G401 (cell line): ENCODE data around the gene ATM. TPM values are rescaled to one million over a fixed set of nuclear protein-coding genes. Genes with fewer than 3 reads are reported as not detected.
"Not testable (repeated sequence)": the region's sequence is repeated elsewhere in the genome, so short reads cannot be mapped to it uniquely, and the experiment has no call there.

Experiments used
- DNase-seq: peaks from one replicate; pipeline ENCODE4 v3.0.0-alpha.2; 2015; ENCODE audit warnings: low spot score
- in situ Hi-C: cut with HindIII; loops from 2 replicates; pipeline ENCODE4 v1.10.0; 2016; ENCODE audit warnings: low sequenced_read_pairs, mixed read lengths
- total RNA-seq: library from RNA; depleted of rRNA; stranded (reverse); fragments of >200 nt; shearing (Covaris generic); gene quantifications from 2 replicates; pipeline ENCODE4 v1.2.3, GENCODE V29; 2014

Gene ATM
- total RNA-seq, 1 experiment from 2014 or later: 55.5 TPM

DNA sequence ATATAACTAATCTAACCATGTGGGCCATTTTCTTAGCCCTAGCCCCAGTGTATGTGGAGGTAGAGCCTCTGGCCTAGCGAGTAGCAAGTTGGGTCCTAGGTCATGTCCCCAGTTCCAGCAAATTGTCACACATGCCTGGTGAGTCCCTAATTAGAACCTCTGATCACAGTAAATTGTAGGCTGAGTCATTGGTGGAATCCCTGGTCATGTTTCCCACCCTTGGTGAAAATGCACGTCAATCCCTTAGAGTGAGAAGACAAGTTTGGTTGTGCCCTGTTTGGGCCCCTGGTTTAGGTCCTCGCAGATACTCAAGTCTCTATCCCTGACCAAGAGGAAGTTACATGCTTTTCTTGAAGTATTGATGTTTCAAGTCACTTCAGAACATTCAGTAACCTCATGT, 46.7 kb downstream of the ATM start:
- no peak for DNase-seq
- in situ Hi-C loops: no loop called here

DNA sequence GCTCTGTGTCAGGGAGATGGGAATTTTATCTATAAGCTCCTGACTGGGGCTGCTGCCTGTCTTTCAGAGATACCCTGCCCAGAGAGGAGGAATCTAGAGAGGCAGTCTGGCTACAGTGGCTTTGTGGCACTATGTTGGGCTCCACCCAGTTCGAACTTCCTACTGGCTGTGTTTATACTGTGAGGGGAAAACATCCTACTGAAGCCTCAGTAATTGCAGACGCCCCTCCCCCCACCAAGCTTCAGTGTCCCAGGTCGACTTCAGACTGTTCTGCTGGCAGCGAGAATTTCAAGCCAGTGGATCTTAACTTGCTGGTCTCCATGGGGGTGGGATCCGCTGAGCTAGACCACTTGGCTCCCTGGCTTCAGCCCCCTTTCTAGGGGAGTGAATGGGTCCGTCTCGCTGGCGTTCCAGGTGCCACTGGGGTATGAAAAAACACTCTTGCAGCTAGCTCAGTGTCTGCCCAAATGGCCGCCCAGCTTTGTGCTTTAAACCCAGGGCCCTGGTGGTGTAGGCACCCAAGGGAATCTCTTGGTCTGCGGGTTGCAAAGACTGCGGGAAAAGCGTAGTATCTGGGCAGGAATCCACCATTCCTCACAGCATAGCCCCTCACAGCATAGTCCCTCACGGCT, 54.2 kb downstream of the ATM start:
- not testable (repeated sequence) for DNase-seq

DNA sequence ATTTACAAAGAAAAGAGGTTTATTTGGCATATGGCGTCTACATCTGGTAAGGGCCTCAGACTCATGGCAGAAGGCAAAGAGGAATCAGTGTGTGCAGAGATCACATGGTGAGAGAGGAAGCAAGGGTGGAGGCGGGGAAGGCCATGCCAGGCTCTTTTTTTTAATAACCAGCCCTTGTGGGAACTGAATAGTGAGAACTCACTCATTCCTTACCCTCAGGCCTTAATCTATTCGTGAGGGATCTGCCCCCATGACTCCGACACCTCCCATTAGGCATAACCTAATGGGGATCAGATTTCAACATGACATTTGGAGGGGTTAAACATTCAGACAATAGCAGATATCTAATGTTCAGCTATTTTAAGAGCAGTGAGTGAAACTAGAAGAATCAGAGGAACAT, 55.7 kb downstream of the ATM start:
- peak; percentile 14 for DNase-seq
- in situ Hi-C loops: no loop called here

More for the DNA sequence above, 54.2 kb downstream of the ATM start:
- in situ Hi-C loops: not testable (repeated sequence)

DNA sequence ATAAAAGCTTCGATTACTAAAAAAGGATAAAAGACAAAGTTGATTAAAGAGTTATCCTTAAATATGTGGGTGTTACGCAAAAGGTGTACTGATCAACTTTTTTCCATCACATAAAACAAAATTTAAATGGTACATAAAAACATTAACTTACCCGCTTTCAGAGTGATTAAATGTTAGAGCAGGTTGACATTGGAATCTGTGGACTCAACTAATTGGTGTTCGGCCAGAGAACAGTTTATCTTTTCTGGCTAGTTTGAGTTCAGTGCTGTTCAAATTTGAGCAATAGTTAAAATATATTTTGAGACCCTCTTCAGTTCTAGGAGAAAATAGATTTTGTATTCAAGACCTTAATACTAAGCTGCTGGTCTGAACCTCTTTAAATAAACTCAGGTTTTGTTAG, 56.1 kb downstream of the ATM start:
- no peak for DNase-seq
- in situ Hi-C loops: no loop called here

DNA sequence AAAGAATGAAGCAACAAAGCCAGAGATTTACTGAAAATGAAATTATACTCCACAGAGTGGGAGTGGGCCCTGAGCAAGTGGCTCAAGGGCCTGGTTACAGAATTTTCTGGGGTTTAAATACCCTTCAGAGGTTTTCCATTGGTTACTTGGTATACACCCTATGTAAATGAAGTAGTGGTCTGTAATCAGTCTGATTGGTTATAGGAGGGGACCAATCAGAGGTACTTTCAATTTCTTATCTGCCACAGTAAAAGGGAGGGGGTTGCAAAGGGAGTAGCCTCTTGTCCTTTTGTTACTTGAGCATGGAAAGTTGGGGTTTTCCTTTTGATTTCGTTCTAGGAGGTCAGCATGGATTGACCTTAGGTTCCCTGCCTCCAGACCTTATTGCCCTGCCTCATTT, 63.5 kb downstream of the ATM start:
- no peak for DNase-seq
- in situ Hi-C loops: no loop called here

DNA sequence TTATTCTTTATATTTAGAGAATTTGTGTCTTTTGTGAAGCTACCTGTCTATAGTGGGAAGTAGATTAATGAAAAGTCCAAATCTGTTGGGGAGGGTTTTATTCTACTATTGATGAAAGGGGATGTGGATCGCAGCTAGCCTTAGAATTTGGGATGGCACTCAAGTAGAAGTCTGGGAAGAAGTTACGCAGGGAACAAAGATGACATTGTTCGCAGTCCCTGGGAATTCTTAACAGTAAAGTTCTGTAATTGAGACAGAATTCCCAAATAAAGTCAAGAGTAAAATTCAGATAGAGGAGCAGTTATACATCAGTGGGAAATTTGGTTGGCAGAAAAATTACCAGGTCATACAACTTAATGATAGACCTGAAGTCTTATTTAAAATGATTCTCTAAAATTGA, 64.1 kb downstream of the ATM start:
- DNase-seq: no peak
- in situ Hi-C loops: no loop called here

DNA sequence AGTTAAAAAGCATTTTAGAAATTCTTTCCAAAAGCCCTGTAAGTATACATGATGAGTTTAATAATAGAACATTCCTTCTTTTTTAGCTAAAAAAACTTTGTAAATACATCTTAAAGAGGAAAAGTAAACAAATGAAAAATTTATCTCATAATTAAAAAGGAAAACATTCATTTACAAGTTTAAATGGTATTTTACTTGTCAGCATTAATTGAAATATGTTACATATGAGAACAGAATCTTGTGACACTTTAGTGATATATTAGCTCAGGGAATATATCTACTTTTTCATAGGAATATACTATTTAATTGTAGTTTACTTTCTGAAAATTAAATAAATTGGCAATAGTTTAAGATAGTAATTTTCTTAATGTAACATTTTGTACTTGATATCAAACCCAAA, 66.2 kb downstream of the ATM start:
- in situ Hi-C loops, DNase-seq: not testable (repeated sequence)

DNA sequence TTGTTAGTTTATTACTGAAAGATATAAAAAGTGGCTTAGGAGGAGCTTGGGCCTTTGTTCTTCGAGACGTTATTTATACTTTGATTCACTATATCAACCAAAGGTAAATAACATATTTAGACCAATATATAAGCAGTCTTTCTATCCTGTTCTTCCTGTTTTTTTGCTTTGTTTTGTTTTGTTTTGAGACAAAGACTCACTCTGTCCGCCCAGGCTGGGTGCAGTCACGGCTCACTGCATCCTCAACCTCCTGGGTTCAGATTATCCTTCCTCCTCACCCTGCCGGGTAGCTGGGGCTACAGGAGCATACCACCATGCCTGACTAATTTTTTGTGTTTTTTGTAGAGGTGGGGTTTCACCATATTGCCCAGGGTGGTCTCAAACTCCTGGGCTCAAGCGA, 66.8 kb downstream of the ATM start:
- no peak for DNase-seq
- in situ Hi-C loops: no loop called here

DNA sequence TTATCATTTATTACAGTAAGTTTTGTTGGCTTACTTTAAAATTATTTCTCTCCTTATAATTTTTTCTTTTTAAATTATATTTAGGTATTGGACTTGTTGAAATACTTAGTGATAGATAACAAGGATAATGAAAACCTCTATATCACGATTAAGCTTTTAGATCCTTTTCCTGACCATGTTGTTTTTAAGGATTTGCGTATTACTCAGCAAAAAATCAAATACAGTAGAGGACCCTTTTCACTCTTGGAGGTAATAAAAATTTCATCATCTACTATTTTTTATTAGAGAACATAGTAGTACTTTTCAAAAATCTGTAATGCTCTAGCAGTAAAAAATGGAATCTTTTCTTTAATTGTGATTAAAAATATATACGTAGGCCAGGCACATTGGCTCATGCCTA, 70.4 kb downstream of the ATM start:
- in situ Hi-C loops: no loop called here
- no peak for DNase-seq

DNA sequence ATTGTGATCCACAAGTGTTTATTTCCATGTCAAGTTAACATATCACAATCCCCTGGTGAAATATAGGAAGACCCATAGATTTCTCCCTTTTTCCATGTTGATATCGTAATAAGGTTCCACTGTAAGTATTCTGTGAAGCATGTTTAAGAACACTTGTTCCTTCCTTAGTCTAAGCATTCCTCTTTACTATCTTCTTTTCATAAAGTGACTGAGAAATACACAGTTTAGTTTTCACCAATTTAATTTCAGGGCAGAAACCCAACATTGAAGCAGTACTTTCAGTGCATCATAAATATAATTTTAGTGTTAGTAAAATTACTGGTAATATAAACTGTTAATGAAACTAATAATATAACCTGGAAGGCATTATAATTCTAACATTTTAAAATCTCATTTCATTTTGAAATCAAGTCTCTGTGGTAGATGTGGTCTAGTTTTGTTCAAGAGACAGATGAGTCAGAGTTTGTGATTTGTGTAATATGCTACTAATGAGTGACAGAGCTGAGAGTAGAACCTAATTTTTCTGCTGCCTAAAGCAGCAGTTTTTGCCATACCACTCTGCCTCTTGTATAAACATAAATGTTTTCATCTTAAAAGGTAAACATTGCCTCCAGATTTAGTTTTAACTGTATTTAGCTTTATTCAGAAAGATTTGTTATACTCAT, 79.4 kb downstream of the ATM start:
- no peak for DNase-seq
- in situ Hi-C loops: no loop called here

DNA sequence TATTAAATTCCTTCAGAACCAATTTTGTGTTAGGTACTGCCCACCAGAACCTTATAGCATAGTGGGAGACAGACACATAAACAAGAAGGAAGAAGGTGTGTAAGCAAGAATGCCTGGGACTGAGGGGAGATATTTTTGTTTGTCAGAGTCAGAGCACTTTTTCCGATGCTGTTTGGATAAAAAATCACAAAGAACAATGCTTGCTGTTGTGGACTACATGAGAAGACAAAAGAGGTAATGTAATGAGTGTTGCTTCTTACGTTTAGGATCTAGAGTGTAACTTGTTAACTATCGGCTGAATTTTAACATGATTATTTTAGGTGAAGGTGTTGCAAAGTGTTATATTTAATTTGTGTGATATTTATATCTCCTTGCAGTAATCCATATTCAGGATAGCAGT, 84.9 kb downstream of the ATM start:
- in situ Hi-C loops: no loop called here
- DNase-seq: no peak

DNA sequence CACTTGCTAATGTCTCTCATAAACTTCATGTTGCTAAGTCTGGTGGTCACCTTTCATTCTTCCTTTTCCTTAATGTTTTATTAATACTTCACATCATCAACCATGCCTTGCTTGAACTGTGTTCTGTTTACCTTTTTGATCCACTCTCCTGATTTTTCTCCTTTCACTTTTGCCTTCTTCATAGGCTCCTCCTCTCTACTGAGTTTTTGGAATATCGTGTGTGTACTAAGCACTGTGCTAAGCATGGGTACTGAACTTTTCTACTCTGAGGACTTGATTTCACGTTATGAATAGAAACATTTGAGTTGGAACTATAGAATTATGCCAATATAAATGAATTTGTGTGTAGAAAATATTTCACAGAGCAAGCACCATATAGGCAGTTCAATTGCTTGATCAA, 90.6 kb downstream of the ATM start:
- DNase-seq: no peak
- in situ Hi-C loops: no loop called here

DNA sequence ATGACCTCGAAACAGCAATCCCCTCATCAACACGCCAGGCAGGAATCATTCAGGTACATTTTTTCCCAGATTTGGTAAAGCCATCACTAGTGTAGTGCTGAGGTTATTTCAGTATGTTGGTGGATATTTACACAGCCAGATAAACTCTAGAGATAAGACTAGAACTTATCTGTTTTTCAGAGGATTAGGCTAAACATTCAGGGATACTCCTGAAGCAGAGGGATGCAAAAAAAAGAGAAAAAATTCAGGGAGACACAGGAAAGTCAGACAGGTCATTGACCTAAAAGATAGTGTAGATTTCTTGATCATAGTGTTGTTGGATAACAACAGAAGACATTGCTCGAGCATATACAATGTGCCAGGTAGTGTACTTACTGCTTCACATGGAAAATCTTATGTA, 93.2 kb downstream of the ATM start:
- in situ Hi-C loops: no loop called here
- no peak for DNase-seq

DNA sequence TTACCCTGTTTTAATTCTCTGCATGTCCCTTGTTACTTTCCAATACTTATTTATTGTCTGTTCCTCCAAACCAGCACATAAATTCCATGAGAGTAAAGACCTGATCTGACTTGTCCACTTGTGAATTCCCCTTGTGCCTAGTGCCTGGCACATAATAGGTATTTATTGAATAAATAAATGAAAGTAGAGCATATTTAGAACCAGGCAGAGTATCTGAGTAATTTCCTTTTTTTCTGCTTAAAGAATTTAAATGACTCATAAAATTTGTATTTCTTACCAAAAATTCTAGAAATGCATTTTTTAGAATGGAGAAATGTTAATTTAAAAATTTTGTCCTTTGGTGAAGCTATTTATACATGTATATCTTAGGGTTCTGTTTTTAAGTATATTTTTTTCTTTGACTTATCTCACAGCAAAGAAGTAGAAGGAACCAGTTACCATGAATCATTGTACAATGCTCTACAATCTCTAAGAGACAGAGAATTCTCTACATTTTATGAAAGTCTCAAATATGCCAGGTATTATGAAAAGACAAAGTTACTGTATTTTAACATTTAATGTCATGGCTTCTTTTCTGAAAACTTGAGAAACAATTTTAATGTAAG, 96.8 kb downstream of the ATM start:
- in situ Hi-C loops: no loop called here
- DNase-seq: no peak

DNA sequence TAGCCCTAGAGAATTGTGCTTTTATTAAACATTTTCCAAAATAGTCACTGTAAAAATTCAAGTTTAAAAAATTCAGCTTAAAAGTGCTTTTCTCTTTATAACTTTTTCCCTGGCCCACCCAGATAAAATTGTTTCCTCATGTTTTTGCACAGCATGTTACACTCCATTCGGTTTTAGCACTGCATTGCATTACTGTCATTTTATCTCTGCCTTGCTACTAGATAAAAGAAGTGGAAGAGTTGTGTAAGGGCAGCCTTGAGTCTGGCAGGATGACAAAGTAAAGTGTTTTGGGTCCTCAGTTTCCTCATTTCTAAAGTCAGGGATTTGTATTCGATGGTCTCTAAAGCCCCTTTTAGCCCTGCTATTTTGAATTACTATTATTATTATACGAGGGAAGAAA, 99.8 kb downstream of the ATM start:
- in situ Hi-C loops: no loop called here
- DNase-seq: no peak

DNA sequence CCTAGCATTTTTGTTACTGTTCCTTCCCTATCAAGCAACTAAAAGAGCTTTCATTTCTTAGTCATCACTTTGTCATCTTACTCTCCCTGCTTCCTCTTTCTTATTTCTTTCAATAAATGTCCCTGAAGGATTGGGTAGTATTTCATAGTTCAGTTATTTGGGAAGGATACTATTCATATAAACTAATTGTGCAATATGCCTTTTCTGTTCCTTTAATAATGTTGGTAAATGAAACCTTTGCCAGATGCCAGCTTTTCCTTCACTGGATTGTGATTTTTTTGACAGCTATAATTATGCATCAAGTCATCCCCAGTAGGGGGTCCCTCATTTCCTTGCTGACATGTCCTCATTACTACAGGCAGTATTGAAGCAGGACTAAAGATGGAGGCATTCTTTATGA, 101.7 kb downstream of the ATM start:
- peak; percentile 67 for DNase-seq
- in situ Hi-C loops: no loop called here

DNA sequence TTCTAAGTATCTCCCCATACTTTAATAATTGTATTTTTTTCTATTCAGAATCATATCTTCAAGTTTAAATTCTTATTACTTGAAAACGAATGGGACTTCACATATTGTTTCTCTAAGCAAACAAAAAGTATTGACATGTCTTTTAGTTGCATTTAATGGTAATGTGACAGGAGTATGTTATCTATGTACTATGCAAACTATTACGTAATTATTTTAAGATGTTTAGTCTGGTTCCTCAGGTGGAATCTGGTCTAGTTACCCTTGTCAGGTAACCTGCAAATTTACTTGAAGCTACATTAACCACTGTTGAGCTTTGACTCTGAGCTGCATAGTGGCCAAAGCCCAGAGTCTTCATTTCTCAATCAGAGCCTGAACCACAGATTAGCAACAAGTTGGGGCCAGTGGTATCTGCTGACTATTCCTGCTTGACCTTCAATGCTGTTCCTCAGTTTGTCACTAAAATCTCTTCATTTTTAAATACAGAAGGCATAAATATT, 110.6 kb downstream of the ATM start:
- DNase-seq: no peak
- in situ Hi-C loops: no loop called here

DNA sequence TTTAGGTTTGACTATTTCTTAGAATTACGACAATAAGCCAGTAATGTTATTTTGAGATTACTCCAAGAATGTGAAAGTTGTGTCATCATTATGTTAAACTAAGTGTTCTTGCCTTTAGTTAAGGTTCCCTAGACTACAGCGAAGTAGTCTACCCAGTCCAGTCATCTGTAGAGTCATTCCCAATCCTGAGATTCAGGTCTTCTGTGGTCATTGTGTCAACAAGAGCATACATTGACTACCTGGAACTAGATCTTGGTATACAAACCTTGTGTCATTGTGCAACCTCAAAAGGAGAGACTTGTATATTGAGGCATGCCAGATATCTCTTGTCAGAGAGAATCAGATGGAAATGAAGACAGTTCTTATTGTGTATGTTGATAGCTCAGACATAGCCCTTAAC, 115.9 kb downstream of the ATM start:
- in situ Hi-C loops: no loop called here
- DNase-seq: no peak

DNA sequence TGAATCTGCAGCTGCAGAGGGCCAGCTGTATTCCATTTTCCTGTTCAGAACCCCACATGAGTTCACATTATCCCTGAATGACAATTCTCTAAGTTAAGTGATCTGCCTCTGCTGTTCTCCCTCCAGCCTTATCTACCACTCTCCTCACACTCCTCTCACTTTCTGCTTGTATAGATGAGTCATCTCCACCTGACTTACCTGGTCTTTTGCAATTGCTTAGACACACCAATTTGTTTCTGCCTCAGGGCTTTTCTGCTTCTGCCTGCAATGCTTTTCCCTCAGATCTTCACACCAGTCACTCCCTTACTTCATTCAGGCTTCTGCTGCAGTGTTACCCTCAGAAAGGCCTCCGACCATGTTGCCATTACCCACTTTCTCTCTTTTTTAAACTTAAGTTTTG, 118.1 kb downstream of the ATM start:
- no peak for DNase-seq
- in situ Hi-C loops: no loop called here

DNA sequence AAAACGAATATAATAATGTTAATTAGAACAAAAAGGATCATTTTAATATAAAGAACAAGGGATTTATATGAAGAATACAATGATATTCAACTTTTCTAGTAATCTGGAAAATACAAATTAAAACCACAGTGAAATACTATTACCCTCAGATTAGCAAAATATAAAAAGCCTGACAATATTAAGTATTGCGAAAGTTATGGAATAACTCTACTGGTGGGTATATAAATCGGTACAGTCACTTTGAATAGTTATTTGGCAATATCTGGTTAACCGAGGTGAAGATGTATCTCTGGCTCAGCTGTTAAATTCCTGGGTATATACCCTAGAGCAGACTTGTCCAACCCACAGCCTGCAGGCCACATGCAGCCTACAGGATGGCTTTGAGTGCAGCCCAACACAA, 118.8 kb downstream of the ATM start:
- no peak for DNase-seq

DNA sequence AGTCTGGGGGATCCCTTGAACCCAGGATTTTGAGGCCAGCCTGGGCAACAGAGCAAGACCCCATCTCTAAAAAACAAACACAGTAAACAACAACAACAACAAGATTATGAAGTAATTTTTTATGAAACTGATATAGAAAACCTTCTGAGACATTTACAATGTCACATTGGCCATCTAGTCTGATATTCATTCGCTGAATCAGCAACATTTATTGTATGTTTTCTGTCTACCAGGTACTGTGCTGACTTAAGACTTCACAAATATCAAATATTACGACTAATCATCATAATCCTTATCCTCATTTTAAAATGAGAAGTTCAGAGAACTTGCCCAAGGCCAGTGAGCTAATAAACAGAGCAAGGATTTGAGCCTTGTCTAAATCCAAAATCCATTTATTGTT, 120.8 kb downstream of the ATM start:
- in situ Hi-C loops: no loop called here
- DNase-seq: no peak

More for the DNA sequence above, 118.8 kb downstream of the ATM start:
- in situ Hi-C loops: no loop called here
